Activated naive CD4-positive, alpha-beta T cell treated with anti-CD3 and anti-CD28 coated beads for 36 hours (primary cell): Measurements from ENCODE around the gene CNPPD1. TPM values are rescaled to one million over a fixed set of nuclear protein-coding genes. Genes with fewer than 3 reads are reported as not detected.

ENCODE experiments used
- CTCF ChIA-PET: fragments of 350-600 bp; sonication (Branson Sonifier 250); formaldehyde crosslinking; loops from one replicate; lab custom pipeline; 2021; ENCODE audit warnings: antibody characterized with exemption; lab: Charles Lee
- DNase-seq: peaks from one replicate; pipeline ENCODE4 v3.0.0-alpha.2; 2020
- H3K27ac Mint-ChIP-seq: one replicate; pipeline ENCODE4 v1.8.0; 2021; ENCODE audit warnings: mild to moderate bottlenecking, mixed read lengths
- H3K27me3 Mint-ChIP-seq: one replicate; pipeline ENCODE4 v1.8.0; 2021; ENCODE audit warnings: low read depth, mixed read lengths
- H3K36me3 Mint-ChIP-seq: one replicate; pipeline ENCODE4 v1.8.0; 2021; ENCODE audit warnings: low read depth, mixed read lengths
- H3K4me1 Mint-ChIP-seq: one replicate; pipeline ENCODE4 v1.8.0; 2021; ENCODE audit warnings: low read depth, mixed read lengths
- H3K4me3 Mint-ChIP-seq: one replicate; pipeline ENCODE4 v1.8.0; 2021; ENCODE audit warnings: mild to moderate bottlenecking, moderate library complexity, mixed read lengths
- H3K9me3 Mint-ChIP-seq: one replicate; pipeline ENCODE4 v1.8.0; 2021; ENCODE audit warnings: mixed read lengths
- intact Hi-C: fragments of 100-400 bp; cut with micrococcal nuclease; formaldehyde crosslinking; loops from one replicate; pipeline ENCODE4 v1.15.1; 2023
- total RNA-seq, 2 experiments: library from RNA; stranded (reverse); gene quantifications; one replicate each; pipeline ENCODE4 v1.2.3, GENCODE V29; 2021

CNPPD1 gene
- total RNA-seq, 2 experiments from 2014 or later: 27.0 to 31.4 TPM

DNA sequence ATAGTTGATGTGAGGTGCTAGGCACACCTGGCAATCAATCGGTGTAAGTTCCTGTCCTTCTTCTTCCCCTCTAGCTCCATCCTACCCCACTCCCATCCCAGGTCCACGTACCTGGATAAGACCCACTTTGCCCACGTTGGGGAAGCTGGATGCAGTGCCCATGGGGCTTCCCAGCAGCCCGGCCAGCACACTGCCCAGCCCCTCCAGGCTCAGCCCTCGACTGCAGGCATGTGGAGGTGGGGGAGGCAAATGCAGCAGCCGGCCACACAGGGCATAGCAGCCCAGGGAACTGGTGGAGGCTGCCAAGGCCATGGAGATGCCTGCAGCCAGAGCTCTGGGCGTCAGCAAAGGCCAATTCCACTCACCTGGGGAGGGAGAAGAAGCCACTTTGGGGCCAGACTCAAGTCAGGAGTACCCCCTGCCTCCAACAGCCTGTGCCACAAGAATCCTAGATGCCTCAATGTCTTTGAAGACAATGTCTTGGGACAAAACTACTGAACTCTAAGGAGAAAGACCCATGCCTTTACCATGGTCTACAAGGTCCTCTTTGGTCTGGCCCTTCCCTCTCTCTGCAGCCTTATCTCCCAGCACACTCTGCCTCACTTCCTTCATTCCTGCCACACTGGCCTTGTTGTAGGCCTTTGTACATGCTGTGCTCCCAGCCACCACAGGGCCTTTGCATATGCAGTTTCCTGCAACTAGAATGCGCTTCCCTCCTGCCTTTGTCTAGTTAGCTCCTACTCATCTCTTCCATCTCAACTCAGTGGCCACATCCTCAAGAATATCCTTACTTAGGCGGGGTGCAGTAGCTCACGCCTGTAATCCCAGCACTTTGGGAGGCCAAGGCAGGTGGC is 11.4 kb downstream of the CNPPD1 start:
- CTCF ChIA-PET: interaction anchor here (0.7 to 2.5 kb wide), 5 partner anchors 7 to 130 kb away, joined by 4 to 8 read pairs (median 5); partner anchors contain the start of gene CNPPD1

GRCh38 chr2:219163156-219163555 is 13.6 kb downstream of the CNPPD1 start:
- Mint-ChIP-seq H3K9me3 (no peaks in the 10 kb centered on the region), H3K27me3 (no peaks in the 10 kb centered on the region), H3K27ac (no peak overlapping the region), H3K4me1 (peaks cover 13% of the 10 kb centered on the region), H3K4me3 (no peak overlapping the region), H3K36me3 (no peaks in the 10 kb centered on the region)
- intact Hi-C loops: no loop called here
- CTCF ChIA-PET: interaction anchor here (1.0 to 1.5 kb wide), 3 partner anchors 9 to 14 kb away, joined by 3 to 5 read pairs (median 3); partner anchors contain the start of gene CNPPD1
- DNase-seq: no peak

More for the DNA sequence above, 11.4 kb downstream of the CNPPD1 start:
- Mint-ChIP-seq H3K36me3 (no peaks in the 10 kb centered on the region), H3K9me3 (no peaks in the 10 kb centered on the region), H3K27me3 (no peaks in the 10 kb centered on the region), H3K4me3 (no peak overlapping the region), H3K4me1 (peaks cover 6% of the 10 kb centered on the region), H3K27ac (no peak overlapping the region)
- intact Hi-C loops: no loop called here
- no peak for DNase-seq

- CTCF ChIA-PET: interaction anchor here (6.2 to 6.6 kb wide), 2 partner anchors 12 to 134 kb away, joined by 67 to 70 read pairs; partner anchors contain the start of genes CNPPD1 and SLC23A3
- Mint-ChIP-seq H3K27me3 (no peaks in the 10 kb centered on the region), H3K9me3 (no peaks in the 10 kb centered on the region), H3K4me3 (peak overlapping the region; percentile 80), H3K36me3 (peaks cover 4% of the 10 kb centered on the region), H3K27ac (no peak overlapping the region), H3K4me1 (peaks cover 13% of the 10 kb centered on the region)
- intact Hi-C loops: loop anchor here (2.0 kb wide), 1 partner anchor 382 kb away; the partner anchor contains the start of gene CHPF
- no peak for DNase-seq
Measured at GRCh38 chr2:219161097-219161496, 15.6 kb downstream of the CNPPD1 start.

DNA sequence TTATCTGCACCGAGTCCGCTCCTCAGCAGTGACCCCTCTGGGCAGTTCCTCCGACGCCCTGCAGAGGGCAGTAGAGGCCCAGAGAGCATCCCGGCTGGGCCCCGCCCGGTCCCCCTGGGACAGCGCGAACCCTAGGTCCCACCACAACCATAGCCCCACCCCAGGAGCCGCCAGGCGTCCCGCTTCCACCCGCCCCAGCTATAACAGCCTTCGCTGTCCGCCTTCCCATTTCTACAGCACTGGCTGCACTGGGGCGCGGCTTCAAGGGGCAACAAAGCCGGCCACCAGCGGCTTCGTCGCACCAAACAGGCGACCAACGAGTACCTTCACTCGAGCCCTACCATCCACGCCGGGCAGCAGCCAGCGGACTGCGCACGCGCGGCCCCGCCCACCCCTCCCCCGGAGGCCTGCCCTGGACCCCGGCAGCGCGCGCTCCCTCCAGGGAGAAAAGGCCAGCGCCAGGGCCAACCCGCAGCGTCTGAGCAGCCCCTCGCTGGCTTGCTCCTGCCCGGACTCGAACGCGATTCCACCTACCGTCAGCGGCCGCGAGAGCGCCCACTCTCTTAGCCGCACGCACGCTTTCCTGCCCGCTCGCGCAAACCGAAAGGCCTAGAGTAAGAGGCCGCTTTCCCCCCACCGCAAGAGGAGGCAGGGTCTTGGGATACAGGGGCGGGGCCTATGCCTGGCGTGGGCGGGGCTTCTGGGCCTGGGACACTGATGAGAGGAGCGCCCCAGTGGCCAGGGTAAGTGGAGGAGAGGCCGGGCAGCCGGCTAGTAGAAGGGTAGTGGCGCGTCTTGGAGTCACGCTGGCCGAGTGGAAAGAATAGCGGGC is 16.3 kb downstream of the CNPPD1 start, which contains the start of gene NHEJ1:
NHEJ1 (minus strand) TSS at position 630 of the 832 bp plus-strand sequence. CDS start 2,453 bp downstream, outside the sequence.
- peak; percentile 96 for DNase-seq
- peaks cover 13% of the 10 kb centered on the region for H3K4me1 Mint-ChIP-seq
- H3K27me3 Mint-ChIP-seq: no peaks in the 10 kb centered on the region
- CTCF ChIA-PET: interaction anchor here (0.7 to 10.8 kb wide), 26 partner anchors 11 to 238 kb away, joined by 3 to 118 read pairs (median 4); partner anchors contain the start of genes CNPPD1, DNAJB2, IHH and SLC23A3
- no peaks in the 10 kb centered on the region for H3K9me3 Mint-ChIP-seq
- H3K4me3 Mint-ChIP-seq: peak within 1 kb of the TSS; percentile 80
- H3K36me3 Mint-ChIP-seq: peaks cover 4% of the 10 kb centered on the region
- H3K27ac Mint-ChIP-seq: peak within 1 kb of the TSS; percentile 88
- intact Hi-C loops: loop anchor here (1.0 to 2.0 kb wide), 10 partner anchors 17 to 382 kb away; partner anchors contain the start of genes ANKZF1, ATG9A, CHPF and DNAJB2

- CTCF ChIA-PET: interaction anchor here (0.7 to 10.8 kb wide), 31 partner anchors 11 to 267 kb away, joined by 3 to 118 read pairs (median 4); partner anchors contain the start of genes CNPPD1, DNAJB2, IHH and SLC23A3
- peak overlapping the region; percentile 80 for H3K4me3 Mint-ChIP-seq
- no peaks in the 10 kb centered on the region for H3K27me3 Mint-ChIP-seq
- H3K27ac Mint-ChIP-seq: peak overlapping the region; percentile 88
- H3K4me1 Mint-ChIP-seq: peaks cover 13% of the 10 kb centered on the region
- DNase-seq: no peak
- H3K36me3 Mint-ChIP-seq: peaks cover 4% of the 10 kb centered on the region
- intact Hi-C loops: loop anchor here (1.0 to 5.0 kb wide), 11 partner anchors 18 to 383 kb away; partner anchors contain the start of genes ANKZF1, ATG9A, CHPF and DNAJB2
- H3K9me3 Mint-ChIP-seq: no peaks in the 10 kb centered on the region
Measured at GRCh38 chr2:219159771-219160185, 16.9 kb downstream of the CNPPD1 start.

DNA sequence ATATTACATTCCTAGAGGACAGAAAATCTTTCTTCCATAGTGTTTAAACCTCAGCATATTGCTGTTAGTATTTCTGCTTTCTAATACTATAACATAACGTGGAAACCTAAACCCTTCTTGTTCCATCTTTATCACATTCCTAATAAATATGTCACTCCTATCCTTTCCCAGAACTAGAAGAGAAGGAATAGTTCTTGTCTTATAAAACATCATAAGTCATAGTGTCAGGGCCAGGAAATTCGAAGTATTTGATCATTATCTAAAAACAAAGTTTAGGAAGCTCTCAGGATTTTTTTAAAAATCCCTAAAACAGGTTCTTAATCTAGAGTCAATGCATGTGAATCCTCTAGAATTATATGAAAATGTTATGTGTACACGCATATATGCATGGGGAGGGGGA is 18.1 kb downstream of the CNPPD1 start:
- intact Hi-C loops: loop anchor here (5.0 kb wide), 1 partner anchor 306 kb away; no protein-coding TSS in a partner anchor
- H3K36me3 Mint-ChIP-seq: peaks cover 4% of the 10 kb centered on the region
- peaks cover 13% of the 10 kb centered on the region for H3K4me1 Mint-ChIP-seq
- CTCF ChIA-PET: interaction anchor here (0.5 to 10.8 kb wide), 22 partner anchors 8 to 295 kb away, joined by 3 to 118 read pairs (median 5); partner anchors contain the start of genes CNPPD1, DNAJB2, IHH and SLC23A3
- no peaks in the 10 kb centered on the region for H3K27me3 Mint-ChIP-seq
- no peak for DNase-seq
- no peak overlapping the region for H3K4me3 Mint-ChIP-seq
- H3K27ac Mint-ChIP-seq: no peak overlapping the region
- no peaks in the 10 kb centered on the region for H3K9me3 Mint-ChIP-seq

GRCh38 chr2:219158025-219158424 is 18.7 kb downstream of the CNPPD1 start:
- H3K9me3 Mint-ChIP-seq: no peaks in the 10 kb centered on the region
- H3K4me3 Mint-ChIP-seq: no peak overlapping the region
- CTCF ChIA-PET: interaction anchor here (0.6 to 10.8 kb wide), 17 partner anchors 8 to 295 kb away, joined by 3 to 118 read pairs (median 5); partner anchors contain the start of genes CNPPD1, DNAJB2, IHH and SLC23A3
- H3K4me1 Mint-ChIP-seq: peaks cover 13% of the 10 kb centered on the region
- no peak for DNase-seq
- no peak overlapping the region for H3K27ac Mint-ChIP-seq
- intact Hi-C loops: loop anchor here (5.0 kb wide), 1 partner anchor 306 kb away; no protein-coding TSS in a partner anchor
- H3K36me3 Mint-ChIP-seq: peaks cover 5% of the 10 kb centered on the region
- H3K27me3 Mint-ChIP-seq: no peaks in the 10 kb centered on the region

GRCh38 chr2:219157396-219157795 is 19.3 kb downstream of the CNPPD1 start:
- peaks cover 5% of the 10 kb centered on the region for H3K36me3 Mint-ChIP-seq

GRCh38 chr2:219155054-219155644 is 21.6 kb downstream of the CNPPD1 start:
- Mint-ChIP-seq H3K27me3 (no peaks in the 10 kb centered on the region), H3K27ac (no peak overlapping the region), H3K4me1 (peaks cover 7% of the 10 kb centered on the region), H3K9me3 (no peaks in the 10 kb centered on the region), H3K4me3 (no peak overlapping the region), H3K36me3 (peaks cover 5% of the 10 kb centered on the region)
- intact Hi-C loops: loop anchor here (1.0 to 5.0 kb wide), 3 partner anchors 97 to 303 kb away; no protein-coding TSS in a partner anchor
- CTCF ChIA-PET: interaction anchor here (0.5 to 10.8 kb wide), 35 partner anchors 9 to 279 kb away, joined by 3 to 118 read pairs (median 4); partner anchors contain the start of genes CFAP65 and IHH
- DNase-seq: peak; percentile 40

More at GRCh38 chr2:219157396-219157795, 19.3 kb downstream of the CNPPD1 start:
- CTCF ChIA-PET: interaction anchor here (0.6 to 10.8 kb wide), 17 partner anchors 8 to 198 kb away, joined by 3 to 118 read pairs (median 3); partner anchors contain the start of genes CNPPD1, IHH and SLC23A3
- Mint-ChIP-seq H3K27me3 (no peaks in the 10 kb centered on the region), H3K27ac (no peak overlapping the region), H3K4me1 (peaks cover 13% of the 10 kb centered on the region), H3K9me3 (no peaks in the 10 kb centered on the region), H3K4me3 (no peak overlapping the region)
- DNase-seq: no peak
- intact Hi-C loops: loop anchor here (5.0 kb wide), 1 partner anchor 305 kb away; no protein-coding TSS in a partner anchor

GRCh38 chr2:219149667-219150066 is 27.1 kb downstream of the CNPPD1 start:
- H3K9me3 Mint-ChIP-seq: no peaks in the 10 kb centered on the region
- H3K4me1 Mint-ChIP-seq: no peaks in the 10 kb centered on the region
- DNase-seq: no peak
- intact Hi-C loops: no loop called here
- H3K36me3 Mint-ChIP-seq: peaks cover 20% of the 10 kb centered on the region
- CTCF ChIA-PET: interaction anchor here (0.8 to 2.1 kb wide), 3 partner anchors 10 to 146 kb away, joined by 3 to 6 read pairs (median 4); partner anchors contain the start of gene NHEJ1
- H3K4me3 Mint-ChIP-seq: no peak overlapping the region
- no peak overlapping the region for H3K27ac Mint-ChIP-seq
- no peaks in the 10 kb centered on the region for H3K27me3 Mint-ChIP-seq
